Endothelial cell of umbilical vein (primary cell): Measurements from ENCODE around the gene SYNM. TPM values are rescaled to one million over a fixed set of nuclear protein-coding genes. Genes with fewer than 3 reads are reported as not detected.

Source experiments
- BruUV-seq: library from RNA; stranded (reverse); fragments of 400-500 nt; replicated peaks from 2 replicates; lab custom pipeline; 2021; lab: Mats Ljungman, UMichigan
- CTCF ChIA-PET: fragments of 300-600, 350-600 bp; sonication (Branson Sonifier 250); formaldehyde crosslinking; loops from one replicate; lab custom pipeline; 2021; ENCODE audit warnings: antibody characterized with exemption, inconsistent platforms; lab: Charles Lee
- POLR2A ChIA-PET: fragments of 300-600, 350-600 bp; sonication (Branson Sonifier 250); formaldehyde crosslinking; loops from one replicate; lab custom pipeline; 2021; ENCODE audit warnings: antibody characterized with exemption, inconsistent platforms; lab: Charles Lee
- DNase-seq: peaks from one replicate; pipeline ENCODE4 v3.0.0-alpha.2; 2011; ENCODE audit warnings: low read depth, low spot score
- FAIRE-seq: peaks from 2 replicates; lab custom pipeline; 2011; peaks lifted over from hg19 to GRCh38; lab: Jason Lieb, UNC
- H2AFZ ChIP-seq: 2 replicates; pipeline ENCODE4 v1.6.0; 2012; ENCODE audit warnings: low read depth, low read length, control low read depth, inconsistent platforms
- H3K27ac ChIP-seq: 2 replicates; pipeline ENCODE4 v1.5.1; 2011; ENCODE audit warnings: low read depth, mild to moderate bottlenecking, control low read depth, low read length, moderate library complexity; ENCODE audit not compliant: insufficient read depth
- H3K27me3 ChIP-seq, 2 experiments: 2 replicates each; pipeline versions ENCODE4 v1.6.0 to v1.6.1; 2011; ENCODE audit warnings: low read length in 2 of 2, mixed read lengths in 1 of 2; ENCODE audit not compliant: control insufficient read depth in 2 of 2, insufficient read depth in 2 of 2
- H3K36me3 ChIP-seq, 2 experiments: 2 replicates in 1 of 2; 3 replicates in 1 of 2; pipeline ENCODE4 v1.5.1; 2011; ENCODE audit warnings: low read length in 2 of 2, mild to moderate bottlenecking in 1 of 2, moderate library complexity in 1 of 2; ENCODE audit not compliant: control insufficient read depth in 2 of 2, insufficient read depth in 2 of 2; ENCODE audit errors: extremely low read depth in 1 of 2
- H3K4me1 ChIP-seq: 3 replicates; pipeline ENCODE4 v1.5.1; 2011; ENCODE audit warnings: mild to moderate bottlenecking, low read length; ENCODE audit not compliant: control insufficient read depth, insufficient read depth; ENCODE audit errors: extremely low read depth
- H3K4me2 ChIP-seq: 2 replicates; pipeline ENCODE4 v1.6.1; 2011; ENCODE audit warnings: low read length, control low read depth, mixed read lengths; ENCODE audit not compliant: insufficient read depth
- H3K4me3 ChIP-seq, 3 experiments: fragments of 200-600 bp in 1 of 3; sonication (generic), shearing (Covaris generic) in 1 of 3; replicated peaks in 1 of 3; 2 replicates each; pipeline ENCODE4 v1.5.1; 2011 to 2016; ENCODE audit warnings: control low read depth in 3 of 3, low read length in 3 of 3, mild to moderate bottlenecking in 2 of 3, inconsistent platforms in 1 of 3, low read depth in 1 of 3, moderate library complexity in 1 of 3; ENCODE audit not compliant: insufficient read depth in 1 of 3
- H3K79me2 ChIP-seq: 2 replicates; pipeline ENCODE4 v1.6.0; 2012; ENCODE audit warnings: low read length, inconsistent platforms; ENCODE audit not compliant: control insufficient read depth, insufficient read depth
- H3K9ac ChIP-seq: replicated peaks from 2 replicates; pipeline ENCODE3; 2011; ENCODE audit warnings: low read length, control low read depth; ENCODE audit not compliant: insufficient read depth; ENCODE audit errors: extremely low read depth
- H3K9me1 ChIP-seq: replicated peaks from 3 replicates; pipeline ENCODE4 v1.6.0; 2011; ENCODE audit warnings: mild to moderate bottlenecking, low read length; ENCODE audit not compliant: control insufficient read depth, insufficient read depth; ENCODE audit errors: extremely low read depth
- H3K9me3 ChIP-seq: replicated peaks from 2 replicates; pipeline ENCODE4 v1.5.1; 2012; ENCODE audit warnings: low read length, inconsistent platforms; ENCODE audit not compliant: control insufficient read depth, insufficient read depth
- H4K20me1 ChIP-seq: replicated peaks from 2 replicates; pipeline ENCODE3; 2011; ENCODE audit warnings: mild to moderate bottlenecking, low read length; ENCODE audit not compliant: control insufficient read depth, insufficient read depth; ENCODE audit errors: extremely low read depth
- CTCF ChIP-seq, 2 donors: IDR thresholded peaks; 1 replicate in 1 of 2; 2 replicates in 1 of 2; pipeline ENCODE4 v1.5.1; 2011; ENCODE audit warnings: low read length in 2 of 2, mild to moderate bottlenecking in 2 of 2, moderate library complexity in 2 of 2, control low read depth in 1 of 2, inconsistent platforms in 1 of 2, low read depth in 1 of 2; ENCODE audit not compliant: insufficient read depth in 1 of 2; ENCODE audit errors: extremely low read depth in 1 of 2
- EZH2 ChIP-seq: IDR thresholded peaks from 2 replicates; pipeline ENCODE4 v1.6.1; 2012; ENCODE audit warnings: borderline replicate concordance, low read depth, mild to moderate bottlenecking, moderate library complexity, low read length, inconsistent platforms; ENCODE audit not compliant: severe bottlenecking
- FOS ChIP-seq: IDR thresholded peaks from 2 replicates; pipeline ENCODE4 v1.6.1; 2011; ENCODE audit warnings: mild to moderate bottlenecking, low read length, moderate library complexity, borderline replicate concordance; ENCODE audit not compliant: insufficient read depth
- GATA2 ChIP-seq: IDR thresholded peaks from 2 replicates; pipeline ENCODE4 v1.7.0; 2011; ENCODE audit warnings: low read depth, mild to moderate bottlenecking, moderate library complexity, mixed read lengths, low read length; ENCODE audit not compliant: insufficient read length, insufficient read depth
- JUN ChIP-seq: IDR thresholded peaks from 2 replicates; pipeline ENCODE4 v1.6.1; 2011; ENCODE audit warnings: borderline replicate concordance, low read depth; ENCODE audit not compliant: insufficient read length, insufficient read depth
- MAX ChIP-seq: IDR thresholded peaks from 2 replicates; pipeline ENCODE4 v1.6.1; 2011; ENCODE audit not compliant: insufficient read depth, insufficient read length
- MYC ChIP-seq: IDR thresholded peaks from one replicate; pipeline ENCODE4 v1.6.1; 2011; ENCODE audit warnings: mild to moderate bottlenecking, low read depth, low read length
- POLR2A ChIP-seq: IDR thresholded peaks from 2 replicates; pipeline ENCODE4 v1.6.1; 2012; ENCODE audit warnings: low read depth, mild to moderate bottlenecking, control low read depth, low read length
- POLR2AphosphoS5 ChIP-seq: IDR thresholded peaks from 2 replicates; pipeline ENCODE4 v1.6.1; 2012; ENCODE audit warnings: low read depth, mild to moderate bottlenecking, control low read depth, low read length, moderate library complexity; ENCODE audit not compliant: insufficient read depth
- dilution Hi-C: fragments of 300-500 bp; cut with MboI; formaldehyde crosslinking; loops from one replicate; pipeline ENCODE4 v1.15.0; 2019; ENCODE audit warnings: low sequenced_read_pairs; ENCODE audit not compliant: extremely low pct_ligation_motif_present
- intact Hi-C: fragments of 100-400 bp; cut with micrococcal nuclease; formaldehyde crosslinking; loops from one replicate; pipeline ENCODE4 v1.10.0; 2022
- polyA plus RNA-seq, 4 experiments: library from polyadenylated mRNA; depleted of rRNA in 3 of 4; stranded (reverse) in 3 of 4; unstranded in 1 of 4; fragments of >200 nt; gene quantifications; 2 replicates each; pipeline versions ENCODE4 v1.2.1 to v1.2.3, GENCODE V29; 2011 to 2012; ENCODE audit warnings: missing spikeins in 1 of 4
- total RNA-seq: library from RNA; stranded (reverse); gene quantifications from 2 replicates; pipeline ENCODE4 v1.2.3, GENCODE V29; 2021

The SYNM gene
- total and polyA plus RNA-seq, 2 donors (not counting 3 experiments of a cell fraction or from before 2014, with no cell fraction given), result 3.7 to 10.2 TPM

GRCh38 chr15:99153026-99153535 lies 48.2 kb downstream of the SYNM start:
- H4K20me1 ChIP-seq, result no peaks in the 10 kb centered on the region
- H3K9me3 ChIP-seq, result no peaks in the 10 kb centered on the region
- no peak overlapping the region for H2AFZ ChIP-seq
- H3K27me3 ChIP-seq, result no peaks in the 10 kb centered on the region
- H3K36me3 ChIP-seq, result peaks cover 1 to 3% of the 10 kb centered on the region in 2 experiments
- TF ChIP-seq CTCF (IDR thresholded peaks at IDR 0.05; ENCODE audit: extremely low read depth in 1 of 2, insufficient read depth in 1 of 2, low read depth in 1 of 2, low read length in 2 of 2) (no peak), FOS (no peak), GATA2 (no peak), MYC (no peak), POLR2A (no peak), POLR2AphosphoS5 (no peak), EZH2 (no peak), MAX (no peak), JUN (no peak)
- FAIRE-seq (no peak), DNase-seq (no peak)
- H3K4me2 ChIP-seq, result no peak overlapping the region
- dilution Hi-C loops (no loop called here), intact Hi-C loops (no loop called here)
- POLR2A ChIA-PET, result no interaction called here
- BruUV-seq, result no TSS peak
- H3K4me3 ChIP-seq, result no peak overlapping the region
- H3K27ac ChIP-seq, result no peak overlapping the region
- no peaks in the 10 kb centered on the region for H3K79me2 ChIP-seq
- no peaks in the 10 kb centered on the region for H3K9me1 ChIP-seq
- CTCF ChIA-PET, result no interaction called here
- no peak overlapping the region for H3K9ac ChIP-seq
- peaks cover 4% of the 10 kb centered on the region for H3K4me1 ChIP-seq
